Hematopoietic multipotent progenitor cell treated with erythropoietin and hydrocortisone succinate and interleukin-3 and kit ligand, for 6 days (in vitro differentiated cells): ENCODE results near the gene CSKMT.
"Not testable (repeated sequence)": the region's sequence is repeated elsewhere in the genome, so short reads cannot be mapped to it uniquely, and the experiment has no call there.

Source experiments
- DNase-seq: peaks from one replicate; pipeline ENCODE4 v3.0.0-alpha.2; 2015

CSKMT gene

DNA sequence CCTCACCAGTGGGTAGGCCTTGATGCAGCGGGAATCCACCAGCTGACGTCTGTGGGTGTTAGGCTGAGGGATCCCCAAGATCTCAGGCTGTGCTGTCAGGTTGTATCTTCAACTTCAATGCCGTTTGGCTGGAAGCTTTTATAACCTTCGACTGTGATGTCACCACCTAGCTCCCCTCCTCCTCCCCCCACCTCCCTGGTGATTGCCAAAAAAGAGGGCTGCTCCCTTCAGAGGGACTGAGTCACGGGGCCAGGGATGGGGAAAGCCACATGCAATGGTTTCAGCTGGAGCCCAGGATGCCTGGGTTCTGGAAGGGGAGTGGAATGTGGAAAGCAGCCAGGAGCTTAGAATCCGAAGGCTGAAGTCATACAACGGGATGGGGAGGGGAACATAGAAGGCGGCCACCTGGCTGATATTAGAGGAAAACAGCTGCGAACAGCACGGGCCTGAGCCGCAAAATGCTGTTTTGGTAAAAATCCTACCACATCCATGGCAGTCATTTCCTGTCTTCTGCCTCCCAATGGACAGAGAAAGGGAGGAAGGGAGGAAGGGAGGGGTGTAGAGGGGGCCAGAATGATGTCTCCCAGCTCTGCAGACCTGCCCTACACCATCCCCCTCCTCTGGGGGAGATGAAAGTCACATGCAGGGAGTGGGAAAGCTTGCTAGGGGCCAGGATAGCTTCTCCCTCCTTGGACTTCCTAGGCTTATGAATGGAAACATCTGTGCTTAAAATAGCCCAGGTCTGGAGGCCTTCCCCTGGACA lies 24.5 kb downstream of the CSKMT start, which contains the start of gene LRRN4CL:
TSS of gene LRRN4CL (minus strand) at position 110 of the 763 bp plus-strand sequence. CDS start 1,022 bp downstream, outside the sequence.
- DNase-seq = no peak

DNA sequence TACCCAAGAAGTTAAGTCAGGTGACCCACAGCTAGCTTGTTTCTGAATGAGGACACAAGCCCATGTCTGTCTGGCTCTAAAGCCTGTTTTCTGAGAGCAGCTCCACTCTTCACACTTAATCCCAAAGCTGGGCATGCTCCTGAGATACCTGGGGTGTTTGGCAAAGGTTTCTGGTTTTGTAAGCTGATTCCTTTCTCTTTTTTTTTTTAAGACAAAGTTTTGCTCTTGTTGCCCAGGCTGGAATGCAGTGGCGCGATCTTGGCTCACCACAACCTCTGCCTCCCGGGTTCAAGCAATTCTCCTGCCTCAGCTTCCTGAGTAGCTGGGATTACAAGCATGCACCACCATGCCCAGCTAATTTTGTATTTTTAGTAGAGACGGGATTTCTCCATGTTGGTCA lies 28.5 kb downstream of the CSKMT start:
- peak; percentile 0 for DNase-seq

DNA sequence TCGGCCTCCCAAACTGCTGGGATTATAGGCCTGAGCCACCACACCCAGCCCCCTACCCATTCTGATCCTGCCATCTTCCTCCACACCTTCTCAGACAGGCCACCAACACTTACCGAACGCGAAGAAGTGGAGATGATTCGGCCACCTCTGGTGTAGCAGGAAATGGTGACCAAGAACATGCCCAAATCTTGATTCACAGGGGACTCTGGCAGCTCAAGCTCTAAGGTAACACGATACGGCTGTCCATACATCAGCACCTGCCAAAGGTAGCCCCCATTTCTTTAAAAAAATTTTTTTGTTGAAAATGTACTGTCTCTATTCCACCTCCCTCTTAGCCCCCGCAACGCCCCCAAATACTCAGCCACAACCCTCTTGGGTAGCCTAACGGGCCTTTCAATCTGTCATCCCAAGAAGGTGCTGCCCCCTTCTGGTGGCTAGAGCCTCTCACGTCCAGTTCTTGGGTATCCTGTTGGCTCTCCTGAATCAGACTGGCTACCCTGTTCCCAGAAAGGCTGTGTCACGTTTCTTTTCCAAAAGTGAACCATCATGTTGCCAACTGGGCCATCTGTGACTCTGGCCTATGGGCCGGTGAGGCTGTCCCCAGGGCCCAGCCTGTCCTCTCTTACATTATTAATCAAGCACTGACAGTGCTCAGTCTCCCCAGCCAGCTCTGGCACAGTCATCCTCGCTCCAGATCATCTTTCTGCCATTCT lies 29.5 kb downstream of the CSKMT start:
- DNase-seq = peak; percentile 95

- no peak for DNase-seq
Observed at GRCh38 chr11:62702246-62702645, 37.1 kb downstream of the CSKMT start.

DNA sequence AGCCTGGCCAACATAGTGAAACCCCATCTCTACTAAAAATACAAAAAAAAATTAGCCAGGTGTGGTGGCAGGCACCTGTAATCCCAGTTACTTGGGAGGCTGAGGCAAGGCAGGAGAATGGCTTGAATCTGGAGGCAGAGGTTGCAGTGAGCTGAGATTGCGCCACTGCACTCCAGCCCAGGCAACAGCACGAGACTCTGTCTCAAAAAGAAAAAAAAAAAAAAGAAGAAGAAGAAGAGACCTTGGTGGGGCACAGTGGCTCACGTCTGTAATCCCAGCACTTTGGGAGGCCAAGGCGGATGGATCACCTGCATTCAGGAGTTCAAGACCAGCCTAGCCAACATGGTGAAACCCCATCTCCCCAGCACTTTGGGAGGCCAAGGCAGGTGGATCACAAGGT lies 38.8 kb downstream of the CSKMT start:
- not testable (repeated sequence) for DNase-seq

GRCh38 chr11:62705413-62705812 lies 40.3 kb downstream of the CSKMT start:
- peak; percentile 63 for DNase-seq

GRCh38 chr11:62705880-62706849 lies 41.1 kb downstream of the CSKMT start:
- DNase-seq = peak; percentile 98

DNA sequence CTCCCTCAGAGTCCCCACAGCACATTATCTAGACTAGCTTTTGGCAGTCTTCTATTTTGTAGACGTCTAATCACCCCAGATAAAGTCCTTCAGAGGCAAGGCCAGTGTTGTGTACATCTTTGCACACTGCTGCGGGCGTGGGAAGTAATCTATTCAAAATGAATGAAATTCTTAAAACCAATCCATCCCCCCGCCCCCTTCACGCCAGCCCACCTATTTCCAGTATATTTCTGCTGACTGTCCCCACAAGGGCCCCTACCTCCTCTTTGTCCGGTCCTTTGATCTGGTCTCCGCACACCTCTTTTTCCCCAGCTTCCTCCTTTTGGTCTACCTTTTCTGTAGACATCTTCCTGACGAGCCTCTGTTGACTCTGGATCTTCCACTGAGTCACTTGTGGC lies 41.7 kb downstream of the CSKMT start:
- no peak for DNase-seq

DNA sequence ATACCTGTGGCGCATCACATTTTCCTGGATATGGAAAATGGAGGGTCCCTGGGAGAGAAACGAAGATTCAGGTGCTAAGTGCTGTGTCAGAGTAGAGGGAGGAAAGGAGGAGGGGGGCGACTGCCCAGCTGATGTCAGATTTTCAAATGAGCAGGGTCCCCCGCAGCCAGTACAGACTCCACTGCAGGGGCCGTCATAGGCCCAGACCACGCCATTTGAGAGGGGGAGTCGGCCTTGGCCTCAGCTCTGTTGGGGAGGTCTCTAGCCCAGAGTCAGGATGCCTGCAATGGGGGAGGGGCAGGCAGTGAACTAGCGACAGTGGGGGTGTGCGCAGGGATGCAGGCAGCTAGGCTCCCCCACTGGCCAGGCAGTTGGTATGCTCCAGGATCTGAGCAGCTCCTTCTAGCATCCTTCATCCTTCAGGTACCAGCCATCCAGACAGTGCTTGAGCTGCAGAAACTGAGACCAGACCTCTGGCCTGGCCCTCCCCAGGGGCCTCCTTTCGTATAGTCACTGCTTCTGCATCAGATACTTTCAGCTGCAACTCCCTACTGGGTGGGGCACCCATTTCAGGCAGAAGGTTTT lies 42.3 kb downstream of the CSKMT start, which contains the start of the genes BSCL2 and GNG3:
TSS of gene BSCL2 (minus strand) at position 148 of the 585 bp plus-strand sequence. CDS start 229 bp downstream, outside the sequence.
TSS of gene GNG3 (plus strand) at position 400 of the 585 bp plus-strand sequence. CDS start 620 bp downstream, outside the sequence.
- peak; percentile 24 for DNase-seq

DNA sequence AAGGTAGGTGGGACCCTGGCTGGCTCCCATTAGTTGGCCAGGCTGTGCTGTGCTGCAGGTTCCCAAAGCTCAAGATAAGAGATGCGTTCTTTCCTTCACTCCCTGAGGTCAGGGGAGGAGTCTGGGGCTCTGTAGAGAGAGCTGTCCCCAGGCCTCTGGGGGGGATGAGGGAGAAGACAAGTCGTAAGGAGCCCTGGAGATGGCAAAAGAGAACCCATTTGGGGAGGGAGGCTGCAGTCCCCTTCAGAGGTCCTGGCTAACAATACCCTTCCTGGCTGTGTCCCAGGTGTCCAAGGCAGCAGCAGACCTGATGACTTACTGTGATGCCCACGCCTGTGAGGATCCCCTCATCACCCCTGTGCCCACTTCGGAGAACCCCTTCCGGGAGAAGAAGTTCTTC lies 43.3 kb downstream of the CSKMT start:
- peak; percentile 72 for DNase-seq

- DNase-seq = peak; percentile 63
Observed at GRCh38 chr11:62708793-62709192, 43.7 kb downstream of the CSKMT start.

DNA sequence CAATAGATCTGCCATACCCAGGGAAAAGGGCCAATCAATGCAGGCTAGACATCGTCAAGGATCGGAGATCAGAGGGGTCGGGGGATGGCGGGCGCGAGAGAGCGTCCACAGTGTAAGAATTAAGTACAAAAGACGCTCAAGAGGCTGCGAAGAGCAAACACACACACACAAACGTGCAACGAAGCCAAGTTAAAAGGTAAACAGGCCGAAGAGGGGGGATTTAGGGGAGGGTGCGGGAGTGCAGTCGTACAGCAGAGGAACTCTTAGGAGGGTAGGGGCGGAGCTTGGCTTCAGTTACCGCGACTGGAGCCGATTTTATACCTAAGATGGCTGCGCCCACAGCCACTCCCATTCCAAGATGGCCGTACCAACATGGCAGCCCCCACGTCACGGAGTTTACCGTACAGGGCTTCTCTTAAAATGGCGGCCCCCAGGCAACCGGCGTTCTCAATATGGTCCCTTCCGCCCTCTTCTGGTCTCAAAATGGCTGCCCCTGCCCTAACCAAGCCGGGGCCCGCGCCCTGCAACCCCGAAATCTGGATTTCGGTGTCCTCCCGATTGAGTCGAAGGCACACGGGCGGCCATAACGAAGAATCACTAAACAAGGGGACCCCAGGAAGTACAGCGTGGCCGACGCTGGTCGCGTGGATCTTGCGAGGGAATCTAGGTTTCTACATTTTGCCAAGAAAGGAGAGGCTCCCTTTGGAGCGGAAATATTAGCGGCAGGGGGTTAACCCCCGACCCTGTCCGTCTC lies 44.3 kb downstream of the CSKMT start:
- DNase-seq = peak; percentile 100

DNA sequence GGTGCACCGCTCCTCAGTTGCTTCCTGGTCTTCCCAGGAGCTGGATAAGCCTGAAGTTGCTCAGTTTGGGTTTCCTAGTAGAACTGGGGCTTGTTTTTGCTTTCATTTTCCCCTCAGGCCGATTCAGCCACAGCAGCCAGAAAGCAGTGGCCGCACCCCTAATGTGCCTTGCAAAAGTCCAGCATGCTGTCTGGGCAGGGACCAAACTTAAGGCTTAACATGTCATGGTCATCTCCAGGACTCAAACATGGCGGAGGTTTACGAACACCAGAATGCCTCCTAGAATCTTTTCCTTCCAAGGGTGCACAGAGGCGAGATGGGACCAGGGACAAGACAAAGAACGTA lies 44.9 kb downstream of the CSKMT start:
- DNase-seq = peak; percentile 57

- no peak for DNase-seq
Observed at GRCh38 chr11:62712276-62712812, 47.2 kb downstream of the CSKMT start.

DNA sequence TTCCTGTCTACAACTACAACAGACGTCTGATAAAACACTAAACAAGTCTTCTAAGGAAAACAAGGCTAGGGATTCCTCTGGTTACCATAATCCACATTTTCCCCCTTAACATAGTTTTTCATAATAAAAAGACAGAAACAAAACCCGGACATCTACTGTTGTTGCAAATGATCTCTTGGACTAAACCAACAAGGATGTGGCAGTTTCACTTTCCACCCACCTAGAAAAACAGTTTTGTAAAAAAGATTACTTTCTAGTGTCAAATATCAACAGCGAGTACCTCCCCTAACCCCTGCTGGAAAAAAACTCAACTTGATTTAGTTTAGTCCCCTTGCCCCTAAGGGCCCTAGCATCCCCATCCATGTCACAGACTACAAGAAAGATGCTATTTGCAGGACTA lies 47.7 kb downstream of the CSKMT start:
- no peak for DNase-seq

DNA sequence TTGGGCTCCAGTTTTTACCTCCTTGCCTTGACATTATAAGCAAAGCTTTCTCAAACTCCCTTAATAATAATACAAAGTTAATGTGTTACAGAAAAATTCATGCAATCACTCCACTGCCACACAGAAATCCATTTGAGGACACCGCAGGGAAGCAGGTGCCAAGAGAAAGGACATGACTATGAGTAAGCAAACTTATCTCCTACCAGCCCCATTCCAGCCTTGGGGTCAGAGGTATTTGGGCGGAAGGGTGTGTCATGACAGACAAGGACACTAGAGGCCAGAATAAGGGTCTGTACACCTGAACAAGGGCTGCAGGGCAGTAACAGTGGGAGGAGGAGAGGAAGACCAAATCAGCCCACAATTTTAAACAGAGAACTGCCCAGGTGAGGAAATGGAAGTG lies 48.2 kb downstream of the CSKMT start:
- no peak for DNase-seq

- no peak for DNase-seq
Observed at GRCh38 chr11:62715150-62716130, 50.3 kb downstream of the CSKMT start.

- DNase-seq = no peak
Observed at GRCh38 chr11:62716206-62716605, 51.1 kb downstream of the CSKMT start.

- DNase-seq = no peak
Observed at GRCh38 chr11:62716816-62717215, 51.7 kb downstream of the CSKMT start.
